PC-3 (cell line): ENCODE data around the gene MARCHF6. TPM values are rescaled to one million over a fixed set of nuclear protein-coding genes. Genes with fewer than 3 reads are reported as not detected.

ENCODE experiments used
- ATAC-seq: fragments of 200-7000 bp; cut with Tn5 transposase; 2 replicates; pipeline ENCODE4 v1.9.1; 2020; ENCODE audit warnings: mild to moderate bottlenecking, moderate library complexity
- BruUV-seq: library from RNA; stranded (reverse); fragments of 400-500 nt; replicated peaks from 2 replicates; lab custom pipeline; 2021; lab: Mats Ljungman, UMichigan
- CTCF ChIA-PET: fragments of 300-600 bp; sonication (Branson Sonifier 250); formaldehyde crosslinking; loops from one replicate; lab custom pipeline; 2022; ENCODE audit warnings: antibody characterized with exemption; lab: Charles Lee
- POLR2A ChIA-PET: fragments of 300-600 bp; sonication (Branson Sonifier 250); formaldehyde crosslinking; loops from one replicate; lab custom pipeline; 2022; ENCODE audit warnings: antibody characterized with exemption; ENCODE audit not compliant: unreplicated experiment; lab: Charles Lee
- DNase-seq: peaks from one replicate; pipeline ENCODE4 v3.0.0-alpha.2; 2015
- H2AFZ ChIP-seq: fragments of 300-600 bp; sonication (generic); 2 replicates; pipeline ENCODE4 v1.6.0; 2016; ENCODE audit warnings: antibody characterized with exemption, low read length
- H3F3A ChIP-seq: fragments of 300-600 bp; sonication (generic); one replicate; pipeline ENCODE4 v1.6.0; 2017; ENCODE audit warnings: antibody characterized with exemption, low read length, control low read depth, mild to moderate bottlenecking; ENCODE audit not compliant: unreplicated experiment
- H3K27ac ChIP-seq: fragments of 300-600 bp; sonication (generic); 2 replicates; pipeline ENCODE4 v1.5.1; 2016; ENCODE audit warnings: mild to moderate bottlenecking, low read length
- H3K27me3 ChIP-seq: fragments of 300-600 bp; sonication (generic); 2 replicates; pipeline ENCODE4 v1.6.1; 2016; ENCODE audit warnings: low read length, mixed read lengths
- H3K36me3 ChIP-seq: fragments of 300-600 bp; sonication (generic); 2 replicates; pipeline ENCODE4 v1.6.1; 2016; ENCODE audit warnings: low read depth, mixed run types, low read length, mixed read lengths
- H3K4me1 ChIP-seq: fragments of 300-600 bp; sonication (generic); 2 replicates; pipeline ENCODE4 v1.5.1; 2016; ENCODE audit warnings: low read length; ENCODE audit not compliant: insufficient read depth
- H3K4me2 ChIP-seq: fragments of 300-600 bp; sonication (generic); 2 replicates; pipeline ENCODE4 v1.6.0; 2016; ENCODE audit warnings: low read length
- H3K4me3 ChIP-seq: fragments of 300-600 bp; sonication (generic); 2 replicates; pipeline ENCODE4 v1.5.1; 2016; ENCODE audit warnings: mild to moderate bottlenecking, low read length, mixed read lengths
- H3K79me2 ChIP-seq: fragments of 300-600 bp; sonication (generic); 2 replicates; pipeline ENCODE4 v1.6.1; 2017; ENCODE audit warnings: low read length, mixed read lengths
- H3K9ac ChIP-seq: fragments of 300-600 bp; sonication (generic); 2 replicates; pipeline ENCODE4 v1.6.0; 2016; ENCODE audit warnings: mild to moderate bottlenecking, low read length
- H3K9me2 ChIP-seq: fragments of 300-600 bp; sonication (generic); replicated peaks from 2 replicates; pipeline ENCODE4 v1.6.1; 2016; ENCODE audit warnings: mixed run types, low read length, mixed read lengths
- H3K9me3 ChIP-seq: fragments of 300-600 bp; sonication (generic); 2 replicates; pipeline ENCODE4 v1.6.1; 2016; ENCODE audit warnings: low read length, mixed read lengths
- H4K20me1 ChIP-seq: fragments of 300-600 bp; sonication (generic); 2 replicates; pipeline ENCODE4 v1.6.1; 2016; ENCODE audit warnings: low read length, mixed read lengths
- CTCF ChIP-seq: fragments of 300-600 bp; sonication (generic); conservative IDR thresholded peaks from 2 replicates; pipeline ENCODE4 v1.5.1; 2017; ENCODE audit warnings: antibody characterized with exemption, low read depth, mild to moderate bottlenecking, low read length
- EZH2 ChIP-seq: fragments of 300-600 bp; sonication (generic); IDR thresholded peaks from one replicate; pipeline ENCODE4 v1.6.1; 2017; ENCODE audit warnings: antibody characterized with exemption, mild to moderate bottlenecking, low read length; ENCODE audit not compliant: unreplicated experiment
- EZH2phosphoT487 ChIP-seq: fragments of 300-600 bp; sonication (generic); IDR thresholded peaks from 2 replicates; pipeline ENCODE4 v1.6.1; 2018; ENCODE audit warnings: mild to moderate bottlenecking, antibody characterized with exemption, low read length, borderline replicate concordance
- intact Hi-C: fragments of 100-400 bp; cut with micrococcal nuclease; formaldehyde crosslinking; loops from 2 replicates; pipeline ENCODE4 v1.9.0; 2023
- total RNA-seq: library from RNA; depleted of rRNA; stranded (reverse); fragments of >200 nt; gene quantifications from 2 replicates; pipeline ENCODE4 v1.2.3, GENCODE V29; 2014

MARCHF6 gene
- total RNA-seq, 1 experiment from 2014 or later: 140 TPM

DNA sequence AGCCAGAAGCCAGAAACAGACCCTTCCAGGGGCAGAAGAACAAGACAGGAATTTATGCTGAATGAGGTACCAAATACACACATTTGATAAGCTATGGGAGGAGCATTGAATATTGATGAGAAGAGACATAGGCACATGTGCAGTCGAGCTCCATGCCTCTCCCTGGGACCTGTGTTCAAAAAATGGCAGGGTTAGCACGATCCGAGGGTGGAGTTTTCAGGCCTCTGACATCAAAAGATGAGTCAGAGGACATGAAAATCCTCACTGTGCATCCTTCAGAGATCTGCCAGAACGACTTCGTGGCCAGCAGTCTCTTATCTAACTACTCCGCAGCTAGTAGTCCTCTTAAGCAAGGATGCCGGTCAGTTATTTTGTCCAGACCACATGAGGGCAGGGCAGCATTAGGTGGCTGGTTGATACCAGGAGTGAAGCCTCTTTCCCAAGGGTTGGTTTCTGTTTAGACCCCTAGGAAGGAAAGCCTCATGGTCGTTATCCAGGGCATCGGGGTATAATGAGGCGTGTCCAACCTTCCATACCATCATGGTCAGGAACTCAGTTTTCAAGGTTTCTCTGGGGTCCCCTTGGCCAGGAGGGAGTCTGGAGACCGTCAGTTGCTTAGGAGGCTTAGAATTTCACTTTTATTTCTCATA is 34.2 kb upstream of the MARCHF6 start:
- Histone ChIP-seq H3K27me3 (no peaks in the 10 kb centered on the region), H3K4me1 (peaks cover 17% of the 10 kb centered on the region), H3K27ac (no peak overlapping the region), H3K79me2 (no peaks in the 10 kb centered on the region), H4K20me1 (no peaks in the 10 kb centered on the region), H3K9me2 (no peaks in the 10 kb centered on the region), H3K9me3 (peaks cover 6% of the 10 kb centered on the region; the same call in 1 of the 2 replicates), H3K4me2 (no peak overlapping the region), H2AFZ (no peak overlapping the region), H3F3A (peaks cover 9% of the 10 kb centered on the region), H3K9ac (no peak overlapping the region), H3K4me3 (no peak overlapping the region), H3K36me3 (no peaks in the 10 kb centered on the region)
- no peak for ATAC-seq
- ChIA-PET CTCF (no interaction called here), POLR2A (no interaction called here)
- DNase-seq: no peak
- intact Hi-C loops: no loop called here
- TF ChIP-seq EZH2phosphoT487: no peak
- no peak for TF ChIP-seq EZH2
- no peak for TF ChIP-seq CTCF
- BruUV-seq: no TSS peak

DNA sequence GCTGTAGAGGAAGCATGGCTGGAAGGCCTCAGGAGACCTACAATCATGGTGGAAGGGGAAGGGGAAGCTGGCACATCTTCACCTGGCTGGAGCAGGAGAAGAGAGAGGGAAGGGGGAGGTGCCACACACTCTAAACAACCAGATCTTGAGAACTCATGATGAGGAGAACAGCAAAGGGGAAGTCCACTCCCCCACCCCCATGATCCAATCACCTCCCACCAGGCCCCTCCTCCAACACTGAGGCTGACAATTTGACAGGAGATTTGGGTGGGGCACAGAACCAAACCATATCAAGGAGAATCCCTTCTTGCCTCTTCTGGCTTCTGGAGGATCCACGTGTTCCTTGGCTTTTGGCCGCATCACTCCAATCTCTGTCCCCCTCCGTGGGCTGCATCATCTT is 32.7 kb upstream of the MARCHF6 start:
- no peak overlapping the region for H3K4me3 ChIP-seq
- H3K9me3 ChIP-seq: peaks cover 6% of the 10 kb centered on the region; the same call in 1 of the 2 replicates
- no peaks in the 10 kb centered on the region for H3K9me2 ChIP-seq
- BruUV-seq: no TSS peak
- CTCF ChIA-PET: no interaction called here
- H3K27me3 ChIP-seq: no peaks in the 10 kb centered on the region
- H3K4me1 ChIP-seq: peaks cover 17% of the 10 kb centered on the region
- H3F3A ChIP-seq: peaks cover 9% of the 10 kb centered on the region
- no peak for ATAC-seq
- no peak for TF ChIP-seq EZH2phosphoT487
- no peak for TF ChIP-seq EZH2
- TF ChIP-seq CTCF: no peak
- no peak for DNase-seq
- H3K27ac ChIP-seq: no peak overlapping the region
- no peaks in the 10 kb centered on the region for H3K36me3 ChIP-seq
- H2AFZ ChIP-seq: no peak overlapping the region
- H3K4me2 ChIP-seq: no peak overlapping the region
- no peak overlapping the region for H3K9ac ChIP-seq
- no peaks in the 10 kb centered on the region for H4K20me1 ChIP-seq
- POLR2A ChIA-PET: no interaction called here
- no peaks in the 10 kb centered on the region for H3K79me2 ChIP-seq
- intact Hi-C loops: no loop called here

GRCh38 chr5:10321882-10322281 is 31.6 kb upstream of the MARCHF6 start:
- DNase-seq (no peak), ATAC-seq (no peak)
- H2AFZ ChIP-seq: no peak overlapping the region
- no TSS peak for BruUV-seq
- intact Hi-C loops: no loop called here
- no peak for TF ChIP-seq EZH2
- TF ChIP-seq EZH2phosphoT487: no peak
- TF ChIP-seq CTCF: no peak
- H3K27me3 ChIP-seq: no peaks in the 10 kb centered on the region
- no peaks in the 10 kb centered on the region for H3K9me2 ChIP-seq
- H4K20me1 ChIP-seq: no peaks in the 10 kb centered on the region
- H3K9me3 ChIP-seq: peaks cover 6% of the 10 kb centered on the region; the same call in 1 of the 2 replicates
- H3K79me2 ChIP-seq: no peaks in the 10 kb centered on the region
- no peak overlapping the region for H3K9ac ChIP-seq
- no peaks in the 10 kb centered on the region for H3K36me3 ChIP-seq
- H3K4me2 ChIP-seq: no peak overlapping the region
- H3K4me3 ChIP-seq: no peak overlapping the region
- no peak overlapping the region for H3K27ac ChIP-seq
- POLR2A ChIA-PET: no interaction called here
- CTCF ChIA-PET: no interaction called here
- H3F3A ChIP-seq: peaks cover 9% of the 10 kb centered on the region
- peaks cover 17% of the 10 kb centered on the region for H3K4me1 ChIP-seq
